ENCODE measurements around the gene CLEC3B.

CLEC3B gene

GRCh38 chr3:44992555-44993470, 33.3 kb upstream of the CLEC3B start:
- peak; percentile 48 for DNase-seq
- H3K4me3 Mint-ChIP-seq = no peak overlapping the region
- H3K9me3 Mint-ChIP-seq = no peaks in the 10 kb centered on the region
- peaks cover 52% of the 10 kb centered on the region for H3K4me1 Mint-ChIP-seq
- H3K27me3 Mint-ChIP-seq (ENCODE audit: low read depth, poor library complexity) = no peaks in the 10 kb centered on the region
- peaks cover 57% of the 10 kb centered on the region for H3K36me3 Mint-ChIP-seq (ENCODE audit: low read depth)
- peak; percentile 73 for TF ChIP-seq CTCF (IDR thresholded peaks at IDR 0.05)
- H3K27ac Mint-ChIP-seq = peak overlapping the region; percentile 27

- no peak overlapping the region for H3K4me3 Mint-ChIP-seq
- H3K9me3 Mint-ChIP-seq = no peaks in the 10 kb centered on the region
- H3K27me3 Mint-ChIP-seq (ENCODE audit: low read depth, poor library complexity) = no peaks in the 10 kb centered on the region
- no peak for TF ChIP-seq CTCF (IDR thresholded peaks at IDR 0.05)
- H3K4me1 Mint-ChIP-seq = peaks cover 44% of the 10 kb centered on the region
- H3K27ac Mint-ChIP-seq = peak overlapping the region; percentile 27
- H3K36me3 Mint-ChIP-seq (ENCODE audit: low read depth) = peaks cover 58% of the 10 kb centered on the region
- no peak for DNase-seq
Measured at GRCh38 chr3:44993471-44994205, 32.5 kb upstream of the CLEC3B start.

GRCh38 chr3:44995142-44995770, 30.8 kb upstream of the CLEC3B start:
- Mint-ChIP-seq H3K4me3 (no peak overlapping the region), H3K4me1 (peaks cover 43% of the 10 kb centered on the region), H3K27me3 (ENCODE audit: low read depth, poor library complexity) (no peaks in the 10 kb centered on the region), H3K27ac (peak overlapping the region; percentile 95), H3K9me3 (no peaks in the 10 kb centered on the region), H3K36me3 (ENCODE audit: low read depth) (peaks cover 62% of the 10 kb centered on the region)
- TF ChIP-seq CTCF (IDR thresholded peaks at IDR 0.05) = no peak
- no peak for DNase-seq

- Mint-ChIP-seq H3K9me3 (no peaks in the 10 kb centered on the region), H3K27me3 (ENCODE audit: low read depth, poor library complexity) (no peaks in the 10 kb centered on the region), H3K36me3 (ENCODE audit: low read depth) (peaks cover 67% of the 10 kb centered on the region), H3K4me3 (no peak overlapping the region), H3K27ac (peak overlapping the region; percentile 86), H3K4me1 (peaks cover 43% of the 10 kb centered on the region)
- TF ChIP-seq CTCF (IDR thresholded peaks at IDR 0.05) = no peak
- DNase-seq = no peak
Measured at GRCh38 chr3:44996556-44996969, 29.5 kb upstream of the CLEC3B start.

DNA sequence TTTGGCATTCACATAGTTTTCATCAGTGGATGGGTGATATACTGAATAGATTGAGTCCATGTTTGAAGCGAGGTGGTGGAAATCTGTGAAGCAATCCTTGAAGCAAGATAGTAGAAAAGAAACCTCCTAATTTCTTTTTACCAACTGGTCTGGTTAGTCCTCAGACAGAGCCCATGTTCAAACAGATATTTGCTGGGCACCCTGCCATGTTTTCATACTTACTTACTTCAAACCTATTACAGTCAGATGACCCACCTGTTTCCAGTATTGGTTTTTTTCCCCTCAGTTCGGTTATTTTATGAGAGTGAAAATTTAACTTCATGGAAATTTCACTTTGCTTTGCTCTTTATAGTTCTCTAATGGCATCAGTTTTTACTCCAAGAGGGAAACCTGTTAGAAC, 26.3 kb upstream of the CLEC3B start:
- no peak for DNase-seq
- Mint-ChIP-seq H3K27ac (no peak overlapping the region), H3K9me3 (peaks cover 17% of the 10 kb centered on the region), H3K36me3 (ENCODE audit: low read depth) (peaks cover 70% of the 10 kb centered on the region), H3K27me3 (ENCODE audit: low read depth, poor library complexity) (no peaks in the 10 kb centered on the region), H3K4me3 (no peak overlapping the region), H3K4me1 (peaks cover 21% of the 10 kb centered on the region)
- TF ChIP-seq CTCF (IDR thresholded peaks at IDR 0.05) = no peak

Data from nephron progenitor cell (in vitro differentiated cells).